Measurements from ENCODE around the gene UNC13B.

UNC13B gene

GRCh38 chr9:35340046-35340445, 178.2 kb downstream of the UNC13B start:
- DNase-seq = no peak

GRCh38 chr9:35341021-35341420, 179.2 kb downstream of the UNC13B start:
- DNase-seq = no peak

- no peak for DNase-seq
Observed at GRCh38 chr9:35341585-35341984, 179.8 kb downstream of the UNC13B start.

- no peak for DNase-seq
Observed at GRCh38 chr9:35342221-35342958, 180.6 kb downstream of the UNC13B start.

GRCh38 chr9:35348109-35348508, 186.3 kb downstream of the UNC13B start:
- no peak for DNase-seq

- no peak for DNase-seq
Observed at GRCh38 chr9:35349287-35349990, 187.6 kb downstream of the UNC13B start.

- DNase-seq = no peak
Observed at GRCh38 chr9:35350212-35350611, 188.4 kb downstream of the UNC13B start.

- no peak for DNase-seq
Observed at GRCh38 chr9:35350827-35351549, 189.2 kb downstream of the UNC13B start.

- no peak for DNase-seq
Observed at GRCh38 chr9:35353731-35354365, 192.0 kb downstream of the UNC13B start.

GRCh38 chr9:35355939-35356338, 194.1 kb downstream of the UNC13B start:
- DNase-seq = no peak

GRCh38 chr9:35357116-35357515, 195.3 kb downstream of the UNC13B start:
- DNase-seq = no peak

- no peak for DNase-seq
Observed at GRCh38 chr9:35357826-35358225, 196.0 kb downstream of the UNC13B start.

- DNase-seq = no peak
Observed at GRCh38 chr9:35364817-35365585, 203.2 kb downstream of the UNC13B start.

- no peak for DNase-seq
Observed at GRCh38 chr9:35366627-35367026, 204.8 kb downstream of the UNC13B start.

- no peak for DNase-seq
Observed at GRCh38 chr9:35367451-35367850, 205.6 kb downstream of the UNC13B start.

- DNase-seq = no peak
Observed at GRCh38 chr9:35370241-35370640, 208.4 kb downstream of the UNC13B start.

GRCh38 chr9:35374436-35374835, 212.6 kb downstream of the UNC13B start:
- no peak for DNase-seq

GRCh38 chr9:35374910-35375309, 213.1 kb downstream of the UNC13B start:
- DNase-seq = no peak

- DNase-seq = no peak
Observed at GRCh38 chr9:35380039-35380438, 218.2 kb downstream of the UNC13B start.

- no peak for DNase-seq
Observed at GRCh38 chr9:35380619-35381018, 218.8 kb downstream of the UNC13B start.

GRCh38 chr9:35385042-35385441, 223.2 kb downstream of the UNC13B start:
- DNase-seq = no peak

GRCh38 chr9:35395076-35395705, 233.4 kb downstream of the UNC13B start:
- no peak for DNase-seq

Measured in stimulated activated naive CD4-positive, alpha-beta T cell treated with Interleukin-2 at 50 U/mL for 16 hours (primary cell).